Smooth muscle cell (in vitro differentiated cells): ENCODE data around the gene SNX8. TPM values are rescaled to one million over a fixed set of nuclear protein-coding genes. Genes with fewer than 3 reads are reported as not detected.

Experiments used
- DNase-seq: peaks from one replicate; lab custom pipeline; 2025; ENCODE audit not compliant: unreplicated experiment; lab: John Stamatoyannopoulos, UW
- H2AFZ ChIP-seq: fragments of 200-600 bp; sonication (generic); 2 replicates; pipeline ENCODE4 v1.6.0; 2016; ENCODE audit warnings: antibody characterized with exemption, low read depth, mild to moderate bottlenecking
- H3F3A ChIP-seq: fragments of 200-600 bp; sonication (generic); 2 replicates; pipeline ENCODE4 v1.6.0; 2017; ENCODE audit warnings: antibody characterized with exemption, low read depth
- H3K27ac ChIP-seq: fragments of 200-600 bp; sonication (generic); 2 replicates; pipeline ENCODE4 v1.5.1; 2016; ENCODE audit warnings: low read depth, mild to moderate bottlenecking
- H3K27me3 ChIP-seq: fragments of 200-600 bp; sonication (generic); 2 replicates; pipeline ENCODE4 v1.6.1; 2016; ENCODE audit warnings: low read depth, mild to moderate bottlenecking
- H3K36me3 ChIP-seq: fragments of 200-600 bp; sonication (generic); 2 replicates; pipeline ENCODE4 v1.5.1; 2016; ENCODE audit warnings: low read depth
- H3K4me1 ChIP-seq: fragments of 200-600 bp; sonication (generic); 2 replicates; pipeline ENCODE4 v1.5.1; 2016; ENCODE audit warnings: low read depth
- H3K4me2 ChIP-seq: fragments of 200-600 bp; sonication (generic); 2 replicates; pipeline ENCODE4 v1.6.0; 2016; ENCODE audit warnings: mild to moderate bottlenecking
- H3K4me3 ChIP-seq: fragments of 200-600 bp; sonication (generic); 2 replicates; pipeline ENCODE4 v1.5.1; 2016; ENCODE audit warnings: mild to moderate bottlenecking
- H3K79me2 ChIP-seq: fragments of 200-600 bp; sonication (generic); 2 replicates; pipeline ENCODE4 v1.6.0; 2016; ENCODE audit warnings: low read depth, mild to moderate bottlenecking
- H3K9ac ChIP-seq: fragments of 200-600 bp; sonication (generic); 2 replicates; pipeline ENCODE4 v1.6.0; 2016; ENCODE audit warnings: low read depth
- H3K9me3 ChIP-seq: fragments of 200-600 bp; sonication (generic); replicated peaks from 2 replicates; pipeline ENCODE4 v1.5.1; 2016; ENCODE audit warnings: low read depth
- H4K20me1 ChIP-seq: fragments of 200-600 bp; sonication (generic); 2 replicates; pipeline ENCODE4 v1.6.0; 2016; ENCODE audit warnings: low read depth
- CTCF ChIP-seq: fragments of 200-600 bp; sonication (generic); IDR thresholded peaks from 2 replicates; pipeline ENCODE4 v1.5.1; 2017; ENCODE audit warnings: borderline replicate concordance, mild to moderate bottlenecking, antibody characterized with exemption; ENCODE audit not compliant: insufficient read depth, poor library complexity, severe bottlenecking
- WGBS: methylation state at CpG from one replicate; pipeline ENCODE4 v1.1.7; 2016; ENCODE audit warnings: low lambda C conversion rate; 5-methylcytosine and 5-hydroxymethylcytosine counted together
- polyA plus RNA-seq: library from polyadenylated mRNA; unstranded; fragments of >200 nt; fragmentation: Nextera tagmentation; extraction: Ambion mirVana; gene quantifications from 2 replicates; pipeline ENCODE4 v1.2.1, GENCODE V29; 2016
- total RNA-seq: library from RNA; depleted of rRNA; stranded (reverse); fragments of >200 nt; gene quantifications from 2 replicates; pipeline ENCODE4 v1.2.3, GENCODE V29; 2014

Gene SNX8
- total and polyA plus RNA-seq, 2 experiments from 2014 or later = 46.9 to 49.9 TPM

- Histone ChIP-seq H3K36me3 (peaks cover 3% of the 10 kb centered on the region), H3K4me3 (no peak overlapping the region), H3F3A (no peaks in the 10 kb centered on the region), H3K9ac (no peak overlapping the region), H3K79me2 (no peaks in the 10 kb centered on the region), H3K27ac (no peak overlapping the region), H3K9me3 (no peaks in the 10 kb centered on the region), H3K27me3 (no peaks in the 10 kb centered on the region), H2AFZ (no peak overlapping the region), H4K20me1 (peaks cover 13% of the 10 kb centered on the region), H3K4me2 (no peak overlapping the region), H3K4me1 (no peaks in the 10 kb centered on the region)
- TF ChIP-seq CTCF = no peak
- no peak for DNase-seq
- 99% methylated on average over 15 of the region's 17 CpGs for WGBS
Measured at GRCh38 chr7:2215851-2216250, 98.4 kb downstream of the SNX8 start.

- H2AFZ ChIP-seq = no peak overlapping the region
- 95% methylated on average over 9 of the region's 9 CpGs for WGBS
- no peaks in the 10 kb centered on the region for H3F3A ChIP-seq
- no peaks in the 10 kb centered on the region for H3K9me3 ChIP-seq
- no peak overlapping the region for H3K4me2 ChIP-seq
- peaks cover 6% of the 10 kb centered on the region for H4K20me1 ChIP-seq
- no peaks in the 10 kb centered on the region for H3K27me3 ChIP-seq
- H3K4me1 ChIP-seq = no peaks in the 10 kb centered on the region
- H3K9ac ChIP-seq = no peak overlapping the region
- no peak for DNase-seq
- H3K27ac ChIP-seq = no peak overlapping the region
- no peak overlapping the region for H3K4me3 ChIP-seq
- no peak for TF ChIP-seq CTCF
- H3K36me3 ChIP-seq = peaks cover 3% of the 10 kb centered on the region
- H3K79me2 ChIP-seq = no peaks in the 10 kb centered on the region
Measured at GRCh38 chr7:2214636-2215035, 99.6 kb downstream of the SNX8 start.

DNA sequence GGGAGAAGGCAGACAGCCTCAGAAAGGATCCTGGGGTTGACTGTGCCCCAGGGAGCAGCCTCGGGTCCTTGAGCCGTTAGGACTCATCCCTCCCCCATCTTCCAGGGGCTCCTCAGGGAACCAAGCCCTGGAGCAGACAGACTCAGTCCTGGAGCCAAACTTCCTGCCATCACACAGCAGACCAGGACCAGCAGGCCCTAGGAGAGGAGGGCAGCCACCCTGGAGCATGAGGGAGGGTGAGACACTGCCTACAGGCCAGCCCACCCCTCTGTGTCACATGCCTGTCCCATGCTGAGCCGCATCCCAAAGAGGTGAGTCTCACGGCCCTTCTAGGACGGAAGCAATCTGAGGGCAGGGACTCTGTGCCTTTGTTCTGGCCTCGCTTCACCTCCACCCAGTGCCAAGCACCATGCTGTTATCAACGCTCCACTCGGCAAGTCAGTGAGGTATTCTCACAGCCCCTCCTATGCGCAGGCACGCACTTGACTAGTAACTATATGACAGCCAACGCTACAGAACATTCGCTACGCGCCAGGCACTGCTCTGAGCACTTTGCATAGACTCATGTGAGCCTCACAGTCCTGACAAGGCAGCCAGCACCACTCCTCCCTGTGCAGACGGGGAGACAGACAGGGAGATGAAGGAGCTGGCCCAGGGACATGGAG, 100.6 kb downstream of the SNX8 start:
- H3K9ac ChIP-seq = no peak overlapping the region
- H3K79me2 ChIP-seq = no peaks in the 10 kb centered on the region
- 93% methylated on average over 15 of the region's 15 CpGs for WGBS
- DNase-seq = no peak
- no peak overlapping the region for H3K4me2 ChIP-seq
- H3K27me3 ChIP-seq = no peaks in the 10 kb centered on the region
- TF ChIP-seq CTCF = no peak
- peaks cover 3% of the 10 kb centered on the region for H3K36me3 ChIP-seq
- H3K4me3 ChIP-seq = no peak overlapping the region
- H4K20me1 ChIP-seq = peaks cover 12% of the 10 kb centered on the region
- H3K9me3 ChIP-seq = no peaks in the 10 kb centered on the region
- no peak overlapping the region for H2AFZ ChIP-seq
- H3F3A ChIP-seq = no peaks in the 10 kb centered on the region
- no peak overlapping the region for H3K27ac ChIP-seq
- no peaks in the 10 kb centered on the region for H3K4me1 ChIP-seq

DNA sequence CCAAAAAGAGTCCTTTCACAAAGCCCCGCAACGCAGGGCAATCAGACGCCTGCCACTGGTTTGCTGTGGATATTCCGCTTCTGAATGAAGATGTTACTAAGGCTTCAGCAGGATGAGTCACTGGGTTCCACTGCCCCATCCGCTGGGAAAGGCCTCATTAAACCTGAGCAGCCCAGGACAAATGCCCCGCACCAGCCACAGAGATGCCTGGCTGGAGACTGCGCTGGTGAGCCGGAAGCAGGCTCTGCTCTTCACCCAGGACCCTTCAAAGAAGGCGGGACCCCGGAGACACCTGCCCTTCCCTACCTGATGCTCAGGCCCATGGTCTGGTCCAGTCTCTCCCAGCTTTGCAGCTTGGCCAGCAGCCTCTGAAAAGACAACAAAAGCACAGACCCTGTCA, 101.3 kb downstream of the SNX8 start:
- Histone ChIP-seq H3K4me1 (no peaks in the 10 kb centered on the region), H3K27ac (no peak overlapping the region), H3K4me2 (no peak overlapping the region), H3K9me3 (no peaks in the 10 kb centered on the region), H2AFZ (no peak overlapping the region), H3K36me3 (peaks cover 3% of the 10 kb centered on the region), H3K79me2 (no peaks in the 10 kb centered on the region), H4K20me1 (peaks cover 16% of the 10 kb centered on the region), H3K27me3 (no peaks in the 10 kb centered on the region), H3K4me3 (no peak overlapping the region), H3F3A (no peaks in the 10 kb centered on the region), H3K9ac (no peak overlapping the region)
- TF ChIP-seq CTCF = no peak
- 94% methylated on average over 10 of the region's 10 CpGs for WGBS
- no peak for DNase-seq
